ENCODE measurements around the gene RASGEF1C.
"Not testable (repeated sequence)": the region's sequence is repeated elsewhere in the genome, so short reads cannot be mapped to it uniquely, and the experiment has no call there.

Gene RASGEF1C

GRCh38 chr5:180129291-180130190 lies 79.5 kb downstream of the RASGEF1C start:
- H3K27ac ChIP-seq: no peak overlapping the region
- no peak for TF ChIP-seq CTCF (conservative IDR thresholded peaks at IDR 0.05; ENCODE audit: low read depth)
- no peak for DNase-seq (ENCODE audit: low spot score)
- ChIA-PET CTCF (interaction anchor here (1.1 to 2.5 kb wide), 2 partner anchors 13 to 79 kb away, joined by 4 to 9 read pairs; no protein-coding TSS in a partner anchor), POLR2A (ENCODE audit: low non-redundant PET) (no interaction called here)

GRCh38 chr5:180128671-180129261 lies 80.2 kb downstream of the RASGEF1C start:
- CTCF ChIA-PET: interaction anchor here (1.1 to 2.5 kb wide), 2 partner anchors 12 to 80 kb away, joined by 4 to 9 read pairs; no protein-coding TSS in a partner anchor
- H3K27ac ChIP-seq: no peak overlapping the region
- TF ChIP-seq CTCF (conservative IDR thresholded peaks at IDR 0.05; ENCODE audit: low read depth): no peak
- POLR2A ChIA-PET (ENCODE audit: low non-redundant PET): no interaction called here
- no peak for DNase-seq (ENCODE audit: low spot score)

GRCh38 chr5:180127682-180128670 lies 81.0 kb downstream of the RASGEF1C start:
- no peak for DNase-seq (ENCODE audit: low spot score)
- ChIA-PET CTCF (interaction anchor here (0.6 to 2.5 kb wide), 4 partner anchors 11 to 82 kb away, joined by 3 to 12 read pairs (median 6); partner anchors contain the start of gene RASGEF1C), POLR2A (ENCODE audit: low non-redundant PET) (no interaction called here)
- no peak for TF ChIP-seq CTCF (conservative IDR thresholded peaks at IDR 0.05; ENCODE audit: low read depth)
- no peak overlapping the region for H3K27ac ChIP-seq

DNA sequence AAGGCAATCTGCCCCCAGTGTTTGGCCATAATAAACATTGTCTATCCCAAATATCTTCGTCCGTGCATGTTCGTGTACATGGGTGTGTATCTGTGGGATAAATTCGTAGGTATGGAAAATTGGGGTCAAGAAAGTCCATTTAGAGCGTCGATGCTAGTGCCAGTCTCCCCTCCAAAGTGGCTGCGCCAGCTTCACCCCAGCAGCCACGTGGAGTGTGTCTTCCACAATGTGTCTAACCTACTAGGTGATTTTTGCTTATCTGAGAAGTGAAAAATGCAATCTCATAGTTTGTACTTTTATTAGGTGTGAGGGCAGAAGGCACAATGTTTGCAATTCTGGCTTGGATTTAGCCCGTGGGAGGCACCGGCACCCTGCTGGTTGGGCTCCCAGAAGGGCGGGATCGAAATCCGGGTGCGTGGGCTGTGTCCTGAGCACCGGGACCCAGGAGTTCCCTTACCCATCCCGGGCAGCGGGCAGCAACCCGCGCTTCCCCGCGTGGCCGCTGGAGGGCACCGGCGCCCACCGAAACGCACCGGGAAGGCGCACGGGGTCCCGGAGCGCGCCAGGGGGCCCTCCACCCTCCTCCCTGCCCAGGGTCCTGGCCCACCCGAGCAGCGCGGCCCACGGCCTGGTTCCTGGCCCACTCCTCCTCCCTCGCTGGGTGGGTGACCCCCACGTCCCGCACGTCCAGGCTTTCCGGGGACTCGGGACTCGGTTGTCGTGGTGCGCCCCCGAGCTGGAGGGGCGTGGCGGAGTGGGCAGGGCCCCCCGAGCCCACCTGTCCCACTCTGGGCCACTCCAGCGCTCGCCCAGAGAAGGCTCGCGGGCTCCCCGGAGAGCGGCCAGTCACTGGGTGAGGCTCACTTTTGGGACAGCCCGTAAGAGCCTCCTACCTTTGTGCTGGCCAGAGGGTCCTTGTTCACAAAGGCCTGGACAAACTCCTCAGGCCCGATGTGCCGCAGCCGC lies 82.0 kb downstream of the RASGEF1C start:
- POLR2A ChIA-PET (ENCODE audit: low non-redundant PET): no interaction called here

DNA sequence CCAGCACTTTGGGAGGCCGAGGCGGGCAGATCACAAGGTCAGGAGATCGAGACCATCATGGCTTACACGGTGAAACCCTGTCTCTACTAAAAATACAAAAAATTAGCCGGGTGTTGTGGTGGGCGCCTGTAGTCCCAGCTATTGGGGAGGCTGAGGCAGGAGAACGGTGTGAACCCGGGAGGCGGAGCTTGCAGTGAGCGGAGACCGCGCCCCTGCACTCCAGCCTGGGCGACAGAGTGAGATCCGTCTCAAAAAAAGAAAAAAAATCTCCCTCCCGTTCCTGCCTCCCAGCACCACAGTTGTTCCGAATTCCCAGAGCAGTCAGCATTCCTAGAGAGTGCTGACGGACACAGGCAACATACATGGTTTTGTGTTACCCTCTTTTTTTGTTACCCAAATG lies 82.9 kb downstream of the RASGEF1C start:
- DNase-seq (ENCODE audit: low spot score); POLR2A ChIA-PET (ENCODE audit: low non-redundant PET); H3K27ac ChIP-seq: not testable (repeated sequence)
- CTCF ChIA-PET: interaction anchor here (1.7 to 2.5 kb wide), 2 partner anchors 9 to 84 kb away, joined by 6 to 12 read pairs; partner anchors contain the start of gene RASGEF1C

More for the DNA sequence above, 82.0 kb downstream of the RASGEF1C start:
- peak; percentile 92 for TF ChIP-seq CTCF (conservative IDR thresholded peaks at IDR 0.05; ENCODE audit: low read depth)
- no peak overlapping the region for H3K27ac ChIP-seq
- DNase-seq (ENCODE audit: low spot score): peak; percentile 75
- CTCF ChIA-PET: interaction anchor here (0.6 to 2.5 kb wide), 5 partner anchors 10 to 83 kb away, joined by 3 to 12 read pairs (median 6); partner anchors contain the start of gene RASGEF1C

DNA sequence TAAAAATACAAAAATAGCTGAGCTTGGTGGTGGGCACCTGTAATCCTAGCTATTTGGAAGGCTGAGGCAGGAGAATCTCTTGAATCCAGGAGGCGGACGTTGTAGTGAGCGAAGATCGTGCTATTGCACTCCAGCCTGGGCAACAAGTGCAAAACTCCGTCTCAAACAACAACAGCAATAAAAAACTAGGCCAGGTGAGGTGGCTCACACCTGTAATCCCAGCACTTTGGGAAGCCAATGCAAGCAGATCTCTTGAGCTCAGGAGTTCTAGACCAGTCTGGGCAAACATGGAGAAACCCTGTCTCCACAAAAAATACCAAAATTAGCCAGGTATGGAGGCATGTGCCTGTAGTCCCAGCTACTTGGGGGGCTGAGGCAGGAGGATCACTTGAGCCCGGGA lies 84.3 kb downstream of the RASGEF1C start:
- DNase-seq (ENCODE audit: low spot score); H3K27ac ChIP-seq; POLR2A ChIA-PET (ENCODE audit: low non-redundant PET): not testable (repeated sequence)
- CTCF ChIA-PET: interaction anchor here (0.6 to 1.7 kb wide), 5 partner anchors 8 to 1039 kb away, joined by 3 to 5 read pairs (median 3); partner anchors contain the start of gene RASGEF1C
